ENCODE results near the gene ZMAT5.

The ZMAT5 gene

DNA sequence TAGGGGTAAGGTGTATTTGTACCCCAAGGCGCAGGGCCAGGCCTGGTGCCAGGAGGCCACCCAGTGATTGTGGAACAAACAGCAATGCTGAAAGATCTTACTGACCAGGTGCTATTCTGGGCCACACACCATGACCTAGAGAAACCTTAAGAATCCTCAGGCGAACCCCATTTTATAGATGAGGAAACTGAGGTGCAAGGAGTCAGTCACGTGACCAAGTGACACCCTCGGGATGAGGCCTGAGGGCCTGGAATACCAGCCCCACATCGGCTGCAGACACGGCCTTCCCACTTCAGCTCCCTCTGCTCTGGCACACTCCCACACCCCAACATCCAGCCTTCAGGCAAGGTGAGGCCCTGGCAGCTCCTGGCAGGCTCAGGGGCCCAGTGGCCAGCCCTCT, 33.9 kb downstream of the ZMAT5 start:
- DNase-seq (ENCODE audit: low read depth in 1 of 2, low spot score in 1 of 2): no peak

- no peak for DNase-seq (ENCODE audit: low read depth in 1 of 2, low spot score in 1 of 2)
Measured at GRCh38 chr22:29731058-29731850, 35.6 kb downstream of the ZMAT5 start.

GRCh38 chr22:29729161-29729560, 37.6 kb downstream of the ZMAT5 start:
- no peak for DNase-seq (ENCODE audit: low read depth in 1 of 2, low spot score in 1 of 2)

DNA sequence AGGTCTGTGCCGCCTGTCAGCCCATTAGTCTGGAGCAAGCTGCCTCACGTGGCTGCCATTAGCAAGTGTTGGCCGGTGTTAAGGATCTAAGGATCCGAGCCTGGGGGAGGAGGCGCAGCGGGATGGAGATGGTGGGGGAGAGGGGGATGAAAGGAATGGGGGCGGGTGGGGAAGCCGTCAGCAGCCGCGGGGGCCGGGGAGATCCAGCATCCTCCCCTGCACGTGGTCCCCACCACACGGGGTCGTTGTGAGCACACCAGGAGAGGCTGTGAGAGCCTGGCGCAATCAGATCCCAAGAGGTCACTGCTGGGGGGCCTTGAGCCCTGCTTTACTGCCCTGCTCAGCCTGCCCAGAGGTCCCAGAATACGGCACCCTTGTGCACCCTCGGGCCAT, 39.7 kb downstream of the ZMAT5 start:
- DNase-seq (ENCODE audit: low read depth in 1 of 2, low spot score in 1 of 2): no peak

DNA sequence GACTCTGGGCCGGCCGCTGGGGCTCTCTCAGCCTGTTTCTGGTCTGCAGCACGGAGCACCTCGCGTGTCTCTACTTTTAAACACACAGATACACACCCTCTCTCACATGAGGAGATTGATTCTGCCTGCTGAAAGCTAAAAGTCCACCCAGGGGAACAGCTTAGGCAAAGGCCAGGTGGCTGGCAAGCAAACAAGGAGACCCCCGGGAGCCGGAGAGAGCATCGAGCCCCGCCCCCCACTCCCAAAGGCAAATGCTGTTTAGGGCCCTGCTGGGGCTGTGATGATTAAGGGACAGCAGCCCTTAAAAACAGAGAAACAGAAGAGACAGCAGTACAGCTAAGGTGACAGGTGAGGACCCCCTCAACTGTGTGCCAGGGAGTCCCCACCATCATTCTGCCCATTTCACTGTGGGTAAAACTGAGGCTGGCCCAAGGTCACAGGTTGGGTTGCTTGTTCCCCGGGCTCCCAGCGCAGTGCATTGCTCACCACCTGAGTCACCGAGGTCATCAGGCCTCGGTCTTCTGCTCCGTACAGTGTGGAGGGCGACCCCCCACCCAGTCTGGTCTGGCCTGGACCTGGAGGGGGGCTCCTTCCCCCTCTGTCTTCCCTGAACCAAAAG, 40.2 kb downstream of the ZMAT5 start:
- no peak for DNase-seq (ENCODE audit: low read depth in 1 of 2, low spot score in 1 of 2)

- no peak for DNase-seq (ENCODE audit: low read depth in 1 of 2, low spot score in 1 of 2)
Measured at GRCh38 chr22:29726106-29726505, 40.7 kb downstream of the ZMAT5 start.

- no peak for DNase-seq (ENCODE audit: low read depth in 1 of 2, low spot score in 1 of 2)
Measured at GRCh38 chr22:29724843-29725242, 42.0 kb downstream of the ZMAT5 start.

- no peak for DNase-seq (ENCODE audit: low read depth in 1 of 2, low spot score in 1 of 2)
Measured at GRCh38 chr22:29723766-29724165, 43.0 kb downstream of the ZMAT5 start.

DNA sequence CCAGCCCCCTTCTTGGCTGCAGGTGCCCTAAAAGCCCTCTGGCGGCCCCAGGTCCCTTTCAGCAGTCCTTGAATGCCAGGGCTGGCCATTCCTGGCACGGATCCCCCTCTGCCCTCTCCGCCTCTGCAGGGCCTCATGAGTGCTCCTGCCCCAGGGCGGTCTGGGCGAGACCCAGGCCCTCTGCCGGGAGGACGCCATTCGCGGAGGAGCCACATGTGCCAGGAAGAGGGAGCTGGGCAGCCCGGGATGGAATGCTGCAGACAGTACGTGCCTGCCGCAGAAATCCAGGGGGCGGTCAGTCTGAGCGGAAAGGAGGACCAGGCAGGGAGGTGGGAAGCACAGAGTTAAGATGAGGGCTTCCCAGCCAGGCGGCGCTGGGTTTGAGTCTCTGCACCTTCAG, 44.2 kb downstream of the ZMAT5 start:
- no peak for DNase-seq (ENCODE audit: low read depth in 1 of 2, low spot score in 1 of 2)

GRCh38 chr22:29722151-29722550, 44.7 kb downstream of the ZMAT5 start:
- DNase-seq (ENCODE audit: low read depth in 1 of 2, low spot score in 1 of 2): no peak

DNA sequence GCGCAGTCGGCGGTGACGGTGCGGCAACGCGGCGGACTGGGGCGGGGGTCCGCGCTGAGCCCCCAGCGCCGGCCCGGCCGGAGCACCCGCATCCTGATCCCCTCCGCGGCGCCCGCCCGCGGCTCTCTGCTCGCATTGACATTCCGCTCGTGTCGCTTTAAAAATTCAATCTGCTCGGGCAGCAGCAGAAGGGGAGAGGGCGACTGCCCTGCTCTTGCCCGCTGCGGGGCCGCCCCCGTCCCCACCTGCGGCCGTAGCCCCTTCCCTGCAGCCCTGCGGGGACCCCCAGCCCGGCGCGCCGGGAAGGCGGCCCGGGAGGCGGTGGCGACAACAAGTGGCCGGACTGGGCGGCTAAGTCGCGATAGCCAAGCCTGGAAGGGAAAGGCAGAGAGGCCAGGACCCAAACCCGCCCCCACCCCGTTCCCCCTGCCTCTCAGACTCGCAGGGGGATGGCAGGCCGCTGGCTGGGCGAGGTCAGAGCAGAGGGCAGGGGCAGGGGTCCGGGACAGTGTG, 45.9 kb downstream of the ZMAT5 start:
- DNase-seq (ENCODE audit: low read depth in 1 of 2, low spot score in 1 of 2): no peak

DNA sequence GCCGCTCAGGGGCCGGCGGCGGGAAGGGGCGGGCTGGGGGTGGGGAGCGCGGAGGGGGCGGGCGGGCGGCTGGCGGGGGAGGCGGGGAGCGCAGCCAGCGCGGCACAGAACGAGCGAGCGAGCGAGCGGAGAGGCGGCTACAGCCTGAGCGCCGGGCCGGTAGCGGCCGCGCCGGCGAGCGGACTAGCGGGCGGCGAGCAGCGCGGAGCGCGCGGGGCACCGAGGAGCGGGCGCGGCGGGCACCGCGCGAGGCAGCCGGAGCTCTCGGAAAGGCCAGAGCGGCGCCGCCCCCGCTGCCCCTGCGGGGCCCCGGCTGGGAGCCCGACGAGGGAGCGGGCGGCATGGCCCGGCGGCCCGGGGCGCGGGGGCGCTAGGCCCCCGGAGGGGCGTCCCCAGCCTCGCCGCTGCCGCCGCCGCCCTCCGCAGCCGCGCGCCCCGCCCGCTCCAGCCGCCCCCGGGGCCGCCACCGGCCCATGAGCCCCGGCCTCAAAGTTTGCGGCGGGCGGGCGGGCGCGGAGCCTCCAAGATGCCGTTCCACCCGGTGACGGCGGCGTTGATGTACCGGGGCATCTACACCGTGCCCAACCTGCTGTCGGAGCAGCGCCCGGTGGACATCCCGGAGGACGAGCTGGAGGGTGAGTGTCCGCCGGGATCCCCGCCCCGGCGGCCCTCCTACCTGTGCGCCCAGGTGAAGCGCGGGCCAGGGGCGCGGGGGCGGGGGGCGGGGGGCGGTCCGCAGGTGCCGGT, 46.7 kb downstream of the ZMAT5 start, which contains the start of gene CABP7:
CABP7 (plus strand) TSS at position 105 of the 747 bp plus-strand sequence; CDS start at position 527, 422 bp downstream.
- DNase-seq (ENCODE audit: low read depth in 1 of 2, low spot score in 1 of 2): no peak

GRCh38 chr22:29718949-29719898, 47.6 kb downstream of the ZMAT5 start:
- DNase-seq (ENCODE audit: low read depth in 1 of 2, low spot score in 1 of 2): no peak

GRCh38 chr22:29717789-29718188, 49.0 kb downstream of the ZMAT5 start:
- no peak for DNase-seq (ENCODE audit: low read depth in 1 of 2, low spot score in 1 of 2)

DNA sequence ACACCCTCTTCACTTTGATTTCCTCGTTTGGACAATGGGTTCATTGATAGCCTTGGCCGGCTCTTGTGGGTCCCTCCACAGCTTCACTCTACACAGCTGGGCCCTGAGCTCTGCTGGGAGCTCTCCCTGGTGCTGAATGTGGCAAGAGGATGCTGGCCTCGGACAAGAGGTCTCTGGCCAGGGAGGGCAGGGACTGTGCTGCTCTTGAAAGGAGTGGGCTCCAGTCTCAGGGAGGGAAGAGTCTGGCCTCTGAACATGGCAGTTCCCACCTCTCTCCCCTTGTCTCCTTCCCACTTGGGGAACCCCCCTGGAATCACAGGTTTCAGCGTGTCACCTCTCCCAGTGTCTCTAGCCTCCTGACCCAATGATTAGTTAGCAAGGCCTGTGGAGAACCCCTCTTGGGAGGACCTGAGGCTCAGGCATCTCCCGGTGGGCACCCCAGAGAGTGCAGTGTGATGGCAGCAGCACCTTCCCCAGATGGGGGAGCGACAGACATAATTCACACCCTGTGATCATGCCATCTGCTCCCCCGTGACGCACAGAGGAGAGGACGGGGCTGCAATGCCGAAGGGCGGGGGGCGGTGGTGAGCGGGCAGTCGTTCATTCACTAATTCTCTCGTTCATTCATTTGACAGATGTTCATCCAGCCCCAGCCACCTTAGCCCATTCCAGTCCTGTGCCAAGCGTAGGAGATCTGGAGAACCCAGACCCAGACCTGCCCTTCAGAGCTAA, 49.8 kb downstream of the ZMAT5 start:
- no peak for DNase-seq (ENCODE audit: low read depth in 1 of 2, low spot score in 1 of 2)

DNA sequence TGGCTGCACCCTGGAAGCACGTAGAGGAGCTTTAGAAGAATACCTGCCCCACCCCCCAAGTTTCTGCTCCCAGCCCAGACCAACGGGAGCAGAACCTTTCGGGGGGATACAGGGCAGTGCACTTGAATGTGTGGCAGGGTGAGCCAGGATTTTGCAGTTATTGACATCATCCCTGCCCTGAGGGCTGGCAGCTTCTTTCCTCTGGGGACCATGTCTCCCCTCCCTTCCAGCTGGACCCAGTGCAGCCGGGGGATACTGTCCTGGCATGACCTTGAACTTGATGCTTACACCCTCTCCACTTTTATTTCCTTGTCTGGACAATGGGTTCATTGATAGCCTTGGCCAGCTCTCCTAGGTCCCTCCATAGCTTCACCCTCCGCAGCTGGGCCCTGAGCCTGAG, 51.1 kb downstream of the ZMAT5 start:
- DNase-seq (ENCODE audit: low read depth in 1 of 2, low spot score in 1 of 2): no peak

DNA sequence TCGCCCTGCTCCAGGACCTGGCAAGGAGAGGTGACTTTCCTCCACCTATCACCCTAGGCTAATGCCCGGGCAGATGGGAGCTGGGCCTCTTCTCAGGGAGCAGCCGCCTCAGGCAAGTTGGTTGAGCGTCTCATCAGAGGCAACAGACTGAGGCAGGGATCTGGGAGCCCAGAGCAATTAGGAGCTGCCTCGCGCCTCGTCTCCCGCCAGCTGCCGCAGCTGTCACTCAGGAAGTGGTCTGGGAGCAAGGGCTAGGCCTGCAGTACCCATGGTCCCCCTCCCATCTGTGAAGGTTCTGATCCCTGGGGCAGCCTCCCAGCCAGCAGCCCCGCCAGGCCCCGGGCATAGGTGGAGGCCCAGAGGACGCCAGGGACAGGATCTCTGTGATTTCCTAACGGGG, 51.6 kb downstream of the ZMAT5 start:
- no peak for DNase-seq (ENCODE audit: low read depth in 1 of 2, low spot score in 1 of 2)

- no peak for DNase-seq (ENCODE audit: low read depth in 1 of 2, low spot score in 1 of 2)
Measured at GRCh38 chr22:29713156-29713727, 53.6 kb downstream of the ZMAT5 start.

DNA sequence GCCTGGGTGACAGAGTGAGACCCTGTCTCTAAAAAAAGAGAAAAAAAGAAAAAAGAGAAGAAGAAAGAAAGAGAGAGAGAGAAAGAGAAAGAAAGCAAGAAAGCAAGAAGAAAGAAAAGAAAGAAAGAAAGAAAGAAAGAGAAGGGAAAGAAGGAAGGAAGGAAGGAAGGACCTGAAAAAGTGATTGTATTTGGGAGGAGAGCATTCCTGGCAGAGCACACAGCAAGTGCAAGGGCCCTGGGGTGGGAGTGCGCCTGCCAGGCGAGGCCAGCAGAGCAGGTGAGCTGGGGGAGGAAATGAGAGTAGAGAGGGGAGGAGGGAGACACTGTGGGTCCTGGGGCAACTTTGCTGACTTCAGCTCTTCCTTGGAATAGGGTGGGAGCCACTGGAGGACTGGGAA, 54.7 kb downstream of the ZMAT5 start:
- no peak for DNase-seq (ENCODE audit: low read depth in 1 of 2, low spot score in 1 of 2)

All from stimulated activated CD4-positive, alpha-beta T cell treated with anti-CD3 and anti-CD28 coated beads, Interleukin-15, amount 100 ng/mL, for 1 hour (primary cell).